Keratinocyte (primary cell): ENCODE measurements around the gene CA4.
"Not testable (repeated sequence)": the region's sequence is repeated elsewhere in the genome, so short reads cannot be mapped to it uniquely, and the experiment has no call there.

ENCODE experiments used
- CTCF ChIP-seq, 3 experiments: IDR thresholded peaks in 1 of 3; conservative IDR thresholded peaks in 1 of 3; optimal IDR thresholded peaks in 1 of 3; 2 replicates in 2 of 3; 3 replicates in 1 of 3; pipeline versions ENCODE3 to v1.5.1; 2011; ENCODE audit warnings: low read length in 3 of 3, mild to moderate bottlenecking in 3 of 3, moderate library complexity in 2 of 3, control low read depth in 1 of 3, inconsistent platforms in 1 of 3; ENCODE audit not compliant: insufficient read depth in 2 of 3; ENCODE audit errors: extremely low read depth in 1 of 3
- EZH2 ChIP-seq: IDR thresholded peaks from one replicate; pipeline ENCODE4 v1.6.1; 2012; ENCODE audit warnings: inconsistent platforms, mild to moderate bottlenecking, low read length, moderate library complexity

- TF ChIP-seq CTCF (optimal IDR thresholded peaks at IDR 0.05 in 1 of 3, IDR thresholded peaks at IDR 0.05 in 1 of 3, conservative IDR thresholded peaks at IDR 0.05 in 1 of 3; ENCODE audit: extremely low read depth in 1 of 3, insufficient read depth in 2 of 3, low read length in 3 of 3); EZH2: not testable (repeated sequence)
Measured at GRCh38 chr17:60193032-60193431, 43.3 kb downstream of the CA4 start.
